SK-N-SH treated with all-trans-retinoic acid at 6 μM for 48 hours (cell line): Measurements from ENCODE around the gene CFAP70.

ENCODE experiments used
- ARNTL ChIP-seq: fragments of 450-650 bp; formaldehyde crosslinking; IDR thresholded peaks from 2 replicates; pipeline ENCODE4 v1.5.0; 2020; ENCODE audit warnings: low read depth, mild to moderate bottlenecking, moderate library complexity, borderline replicate concordance
- RARB ChIP-seq: fragments of 250-450 bp; sonication (Bioruptor Pico); IDR thresholded peaks from 2 replicates; pipeline ENCODE4 v1.8.0; 2021; ENCODE audit warnings: mild to moderate bottlenecking, moderate library complexity
- ZFP3 ChIP-seq: fragments of 250-450 bp; sonication (Bioruptor Pico); IDR thresholded peaks from 2 replicates; pipeline ENCODE4 v1.5.0; 2020; ENCODE audit warnings: mild to moderate bottlenecking, moderate library complexity
- ZNF565 ChIP-seq: fragments of 450-650 bp; formaldehyde crosslinking; conservative IDR thresholded peaks from 2 replicates; pipeline ENCODE4 v1.5.0; 2020; ENCODE audit warnings: low read depth, mild to moderate bottlenecking, moderate library complexity
- TF ChIP-seq, protein P1 (sequence below): fragments of 250-450 bp; sonication (Bioruptor Pico); IDR thresholded peaks from 2 replicates; pipeline ENCODE4 v1.8.0; 2021; ENCODE audit warnings: low read depth, mild to moderate bottlenecking, moderate library complexity, borderline replicate concordance

DNA sequence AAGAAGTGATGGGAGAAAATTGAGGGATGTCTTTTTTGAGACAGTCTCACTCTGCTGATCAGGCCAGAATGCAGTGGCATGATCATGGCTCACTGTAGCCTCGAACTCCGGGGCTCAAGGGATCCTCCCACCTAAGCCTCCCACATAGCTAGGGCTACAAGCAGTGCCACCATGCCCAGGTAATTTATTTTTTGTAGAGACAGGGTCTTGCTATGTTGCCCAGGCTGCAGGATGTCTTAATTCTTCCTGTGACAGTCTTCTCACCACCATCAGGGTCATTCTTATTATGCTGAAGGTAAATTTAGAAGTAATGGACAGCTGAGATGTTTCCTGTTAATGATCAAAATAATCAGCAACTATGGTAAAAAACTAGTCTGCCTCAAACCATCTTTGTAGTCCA lies 118.8 kb downstream of the CFAP70 start:
- TF ChIP-seq RARB (CRISPR knock-in tag) (no peak), ARNTL (no peak), ZNF565 (CRISPR knock-in tag) (no peak), ZFP3 (CRISPR knock-in tag) (no peak)
- TF ChIP-seq, protein P1, sequence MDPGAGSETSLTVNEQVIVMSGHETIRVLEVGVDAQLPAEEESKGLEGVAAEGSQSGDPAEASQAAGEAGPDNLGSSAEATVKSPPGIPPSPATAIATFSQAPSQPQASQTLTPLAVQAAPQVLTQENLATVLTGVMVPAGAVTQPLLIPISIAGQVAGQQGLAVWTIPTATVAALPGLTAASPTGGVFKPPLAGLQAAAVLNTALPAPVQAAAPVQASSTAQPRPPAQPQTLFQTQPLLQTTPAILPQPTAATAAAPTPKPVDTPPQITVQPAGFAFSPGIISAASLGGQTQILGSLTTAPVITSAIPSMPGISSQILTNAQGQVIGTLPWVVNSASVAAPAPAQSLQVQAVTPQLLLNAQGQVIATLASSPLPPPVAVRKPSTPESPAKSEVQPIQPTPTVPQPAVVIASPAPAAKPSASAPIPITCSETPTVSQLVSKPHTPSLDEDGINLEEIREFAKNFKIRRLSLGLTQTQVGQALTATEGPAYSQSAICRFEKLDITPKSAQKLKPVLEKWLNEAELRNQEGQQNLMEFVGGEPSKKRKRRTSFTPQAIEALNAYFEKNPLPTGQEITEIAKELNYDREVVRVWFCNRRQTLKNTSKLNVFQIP (CRISPR knock-in tag), result no peak
